Neuronal stem cell (in vitro differentiated cells): Measurements from ENCODE around the gene EDDM13.

Experiments used
- DNase-seq: peaks from one replicate; pipeline ENCODE4 v3.0.0-alpha.2; 2013; ENCODE audit warnings: low spot score
- H2AFZ ChIP-seq: one replicate; pipeline ENCODE4 v1.6.1; 2013; ENCODE audit warnings: mild to moderate bottlenecking, low read length, inconsistent platforms
- H2AK5ac ChIP-seq: 2 replicates; pipeline ENCODE4 v1.6.1; 2013; ENCODE audit warnings: low read depth, mild to moderate bottlenecking, inconsistent platforms, low read length, moderate library complexity, mixed read lengths
- H2BK120ac ChIP-seq: 2 replicates; pipeline ENCODE4 v1.6.1; 2013; ENCODE audit warnings: low read depth, mild to moderate bottlenecking, inconsistent platforms, low read length, moderate library complexity, mixed read lengths
- H2BK12ac ChIP-seq: one replicate; pipeline ENCODE4 v1.6.1; 2013; ENCODE audit warnings: low read length, inconsistent platforms
- H2BK15ac ChIP-seq: 2 replicates; pipeline ENCODE4 v1.6.1; 2013; ENCODE audit warnings: mild to moderate bottlenecking, low read length, inconsistent platforms, mixed read lengths
- H2BK5ac ChIP-seq: one replicate; pipeline ENCODE4 v1.6.1; 2013; ENCODE audit warnings: inconsistent platforms, mild to moderate bottlenecking, low read length, moderate library complexity
- H3K14ac ChIP-seq: one replicate; pipeline ENCODE4 v1.6.1; 2013; ENCODE audit warnings: low read length, inconsistent platforms
- H3K18ac ChIP-seq: 2 replicates; pipeline ENCODE4 v1.6.1; 2013; ENCODE audit warnings: low read length, inconsistent platforms
- H3K23ac ChIP-seq: 2 replicates; pipeline ENCODE4 v1.6.1; 2013; ENCODE audit warnings: low read depth, mild to moderate bottlenecking, mixed read lengths, low read length, inconsistent platforms; ENCODE audit not compliant: poor library complexity
- H3K27ac ChIP-seq: replicated peaks from 3 replicates; pipeline ENCODE4 v1.5.1; 2013; ENCODE audit warnings: low read length, inconsistent platforms
- H3K27me3 ChIP-seq, 3 experiments: 2 replicates each; pipeline ENCODE4 v1.6.1; 2013; ENCODE audit warnings: low read length in 3 of 3, mild to moderate bottlenecking in 2 of 3, inconsistent platforms in 1 of 3, low read depth in 1 of 3, mixed read lengths in 1 of 3, moderate library complexity in 1 of 3; ENCODE audit not compliant: control insufficient read depth in 3 of 3, insufficient read depth in 3 of 3
- H3K36me3 ChIP-seq, 2 donors: replicated peaks in 1 of 2; 2 replicates each; pipeline ENCODE4 v1.6.1; 2013; ENCODE audit warnings: low read length in 2 of 2; ENCODE audit not compliant: control insufficient read depth in 2 of 2, insufficient read depth in 2 of 2
- H3K4ac ChIP-seq: 2 replicates; pipeline ENCODE4 v1.6.1; 2013; ENCODE audit warnings: inconsistent platforms, mild to moderate bottlenecking, low read length, moderate library complexity
- H3K4me1 ChIP-seq, 2 donors: 1 replicate in 1 of 2; 2 replicates in 1 of 2; pipeline ENCODE4 v1.6.1; 2013; ENCODE audit warnings: low read length in 2 of 2, low read depth in 1 of 2; ENCODE audit not compliant: control insufficient read depth in 2 of 2, insufficient read depth in 1 of 2
- H3K4me2 ChIP-seq: one replicate; pipeline ENCODE4 v1.6.1; 2013; ENCODE audit warnings: mild to moderate bottlenecking, low read length, inconsistent platforms; ENCODE audit not compliant: insufficient read depth, poor library complexity, severe bottlenecking
- H3K4me3 ChIP-seq, 2 donors: 2 replicates each; pipeline ENCODE4 v1.5.1; 2013; ENCODE audit warnings: low read length in 2 of 2, mild to moderate bottlenecking in 2 of 2, inconsistent platforms in 1 of 2, moderate library complexity in 1 of 2
- H3K79me1 ChIP-seq: one replicate; pipeline ENCODE4 v1.6.1; 2013; ENCODE audit warnings: low read depth, mild to moderate bottlenecking, inconsistent platforms, low read length, moderate library complexity
- H3K9ac ChIP-seq: one replicate; pipeline ENCODE4 v1.6.1; 2013; ENCODE audit warnings: mild to moderate bottlenecking, low read depth, low read length, inconsistent platforms; ENCODE audit not compliant: poor library complexity
- H3K9me3 ChIP-seq, 2 donors: replicated peaks in 1 of 2; 2 replicates each; pipeline versions ENCODE3 to v1.6.1; 2013; ENCODE audit warnings: low read length in 2 of 2, mild to moderate bottlenecking in 2 of 2, inconsistent platforms in 1 of 2, low read depth in 1 of 2, mixed read lengths in 1 of 2, moderate library complexity in 1 of 2; ENCODE audit not compliant: control insufficient read depth in 2 of 2, insufficient read depth in 1 of 2
- H4K8ac ChIP-seq: one replicate; pipeline ENCODE4 v1.6.1; 2013; ENCODE audit warnings: low read depth, mild to moderate bottlenecking, inconsistent platforms, low read length, moderate library complexity
- H4K91ac ChIP-seq: one replicate; pipeline ENCODE4 v1.6.1; 2013; ENCODE audit warnings: low read length, low read depth, mild to moderate bottlenecking, inconsistent platforms; ENCODE audit not compliant: poor library complexity
- WGBS, 2 donors: extraction: QIAGEN DNeasy Blood & Tissue Kit; methylation state at CpG; one replicate each; pipeline ENCODE4 v1.1.7; 2013; ENCODE audit warnings: missing lambda C conversion rate in 2 of 2, mixed read lengths in 1 of 2; ENCODE audit not compliant: insufficient read length in 2 of 2, insufficient replicate concordance in 1 of 2; ENCODE audit errors: extremely low coverage in 2 of 2; 5-methylcytosine and 5-hydroxymethylcytosine counted together

EDDM13 gene

GRCh38 chr19:56319991-56320390, 47.4 kb downstream of the EDDM13 start:
- no peak overlapping the region for H2AK5ac ChIP-seq
- H3K4me3 ChIP-seq: no peak overlapping the region
- no peak overlapping the region for H2BK15ac ChIP-seq
- no peaks in the 10 kb centered on the region for H3K79me1 ChIP-seq
- no peak overlapping the region for H3K18ac ChIP-seq
- no peak overlapping the region for H3K4me2 ChIP-seq
- H2BK120ac ChIP-seq: no peak overlapping the region
- no peak for DNase-seq
- no peak overlapping the region for H4K91ac ChIP-seq
- no peak overlapping the region for H4K8ac ChIP-seq
- no peak overlapping the region for H2AFZ ChIP-seq
- no peak overlapping the region for H3K23ac ChIP-seq
- H3K14ac ChIP-seq: no peak overlapping the region
- no peak overlapping the region for H3K9ac ChIP-seq
- no peaks in the 10 kb centered on the region for H3K9me3 ChIP-seq
- H3K4ac ChIP-seq: no peak overlapping the region
- no peak overlapping the region for H2BK12ac ChIP-seq
- no peak overlapping the region for H2BK5ac ChIP-seq
- H3K27ac ChIP-seq: no peak overlapping the region
- WGBS, 2 donors: no CpG with 5 or more reads among the region's 3 CpGs
- H3K4me1 ChIP-seq: peaks cover 0 to 6% of the 10 kb centered on the region in 2 donors
- no peaks in the 10 kb centered on the region for H3K27me3 ChIP-seq
- H3K36me3 ChIP-seq: no peaks in the 10 kb centered on the region

GRCh38 chr19:56321254-56321988, 48.9 kb downstream of the EDDM13 start:
- no CpG with 5 or more reads among the region's 8 CpGs for WGBS, 2 donors
- no peak overlapping the region for H2BK15ac ChIP-seq

GRCh38 chr19:56321989-56322440, 49.5 kb downstream of the EDDM13 start:
- Histone ChIP-seq H3K4me1 (no peaks in the 10 kb centered on the region), H3K18ac (no peak overlapping the region), H3K9me3 (no peaks in the 10 kb centered on the region), H3K79me1 (no peaks in the 10 kb centered on the region), H3K27me3 (no peaks in the 10 kb centered on the region), H2BK120ac (no peak overlapping the region), H3K9ac (no peak overlapping the region), H2BK15ac (no peak overlapping the region), H3K27ac (no peak overlapping the region), H4K91ac (no peak overlapping the region), H3K23ac (no peak overlapping the region), H2BK12ac (no peak overlapping the region), H2AFZ (peak overlapping the region; percentile 42), H2BK5ac (no peak overlapping the region), H2AK5ac (no peak overlapping the region), H3K4me2 (no peak overlapping the region), H3K4ac (no peak overlapping the region), H3K4me3 (no peak overlapping the region), H3K14ac (no peak overlapping the region), H4K8ac (no peak overlapping the region), H3K36me3 (no peaks in the 10 kb centered on the region)
- DNase-seq: no peak
- WGBS, 2 donors: no CpG with 5 or more reads among the region's 7 CpGs

More at GRCh38 chr19:56321254-56321988, 48.9 kb downstream of the EDDM13 start:
- H2BK5ac ChIP-seq: no peak overlapping the region
- H3K4ac ChIP-seq: no peak overlapping the region
- H3K4me3 ChIP-seq: no peak overlapping the region
- H3K23ac ChIP-seq: no peak overlapping the region
- peak overlapping the region; percentile 42 for H2AFZ ChIP-seq
- no peak overlapping the region for H3K9ac ChIP-seq
- H2AK5ac ChIP-seq: no peak overlapping the region
- no peaks in the 10 kb centered on the region for H3K27me3 ChIP-seq
- no peak overlapping the region for H4K91ac ChIP-seq
- no peak overlapping the region for H4K8ac ChIP-seq
- no peak overlapping the region for H3K18ac ChIP-seq
- DNase-seq: no peak
- H3K27ac ChIP-seq: no peak overlapping the region
- no peaks in the 10 kb centered on the region for H3K9me3 ChIP-seq
- H3K4me2 ChIP-seq: no peak overlapping the region
- H3K14ac ChIP-seq: no peak overlapping the region
- H3K36me3 ChIP-seq: no peaks in the 10 kb centered on the region
- no peak overlapping the region for H2BK12ac ChIP-seq
- H3K79me1 ChIP-seq: no peaks in the 10 kb centered on the region
- no peaks in the 10 kb centered on the region for H3K4me1 ChIP-seq
- no peak overlapping the region for H2BK120ac ChIP-seq

- no peak overlapping the region for H3K18ac ChIP-seq
These were observed 51.9 kb downstream of the EDDM13 start for GRCh38 chr19:56324436-56324835.

More at GRCh38 chr19:56324436-56324835, 51.9 kb downstream of the EDDM13 start:
- Histone ChIP-seq H3K23ac (no peak overlapping the region), H2BK12ac (no peak overlapping the region), H3K9me3 (no peaks in the 10 kb centered on the region), H3K9ac (no peak overlapping the region), H2AFZ (no peak overlapping the region), H2BK120ac (no peak overlapping the region), H3K4me2 (no peak overlapping the region), H2BK5ac (no peak overlapping the region), H4K8ac (no peak overlapping the region), H3K4ac (no peak overlapping the region), H3K4me3 (no peak overlapping the region), H3K36me3 (no peaks in the 10 kb centered on the region), H3K4me1 (no peaks in the 10 kb centered on the region), H3K27ac (no peak overlapping the region), H3K27me3 (no peaks in the 10 kb centered on the region), H2AK5ac (no peak overlapping the region), H4K91ac (no peak overlapping the region), H3K79me1 (no peaks in the 10 kb centered on the region), H2BK15ac (no peak overlapping the region), H3K14ac (no peak overlapping the region)
- no peak for DNase-seq
- no CpG with 5 or more reads among the region's 1 CpG for WGBS, 2 donors
